Mesenteric fat pad (tissue), 1 donor: ENCODE data around the gene INCENP. TPM values are rescaled to one million over a fixed set of nuclear protein-coding genes. Genes with fewer than 3 reads are reported as not detected.

Source experiments
- DNase-seq: peaks from one replicate; pipeline ENCODE4 v3.0.0-alpha.2; 2020; ENCODE audit warnings: low spot score
- total RNA-seq: library from RNA; stranded (reverse); fragmentation: NEBNext Ultra II Directional; extraction: Animal tissue kit (Norgen Biotek cat#: 25700); gene quantifications from one replicate; pipeline ENCODE4 v1.2.1, GENCODE V29; 2021
- donor health status: DM: yes; HTN: yes; CAD: no.

The INCENP gene
- total RNA-seq, 1 donor from 2014 or later, result 14.7 TPM

- DNase-seq, result peak; percentile 83
Measured at GRCh38 chr11:62140304-62141110, 16.7 kb downstream of the INCENP start.

GRCh38 chr11:62141111-62142042 lies 17.6 kb downstream of the INCENP start:
- peak; percentile 71 for DNase-seq

- DNase-seq, result peak; percentile 85
Measured at GRCh38 chr11:62142043-62142375, 18.2 kb downstream of the INCENP start.

- peak; percentile 88 for DNase-seq
Measured at GRCh38 chr11:62142921-62143320, 19.1 kb downstream of the INCENP start.

- peak; percentile 60 for DNase-seq
Measured at GRCh38 chr11:62143727-62144126, 19.9 kb downstream of the INCENP start.

GRCh38 chr11:62144641-62145255 lies 20.9 kb downstream of the INCENP start:
- DNase-seq, result peak; percentile 85

- peak; percentile 67 for DNase-seq
Measured at GRCh38 chr11:62145261-62145871, 21.6 kb downstream of the INCENP start.

GRCh38 chr11:62146476-62147200 lies 22.8 kb downstream of the INCENP start:
- DNase-seq, result peak; percentile 55

- DNase-seq, result peak; percentile 39
Measured at GRCh38 chr11:62147545-62147944, 23.7 kb downstream of the INCENP start.

GRCh38 chr11:62148271-62148980 lies 24.6 kb downstream of the INCENP start:
- DNase-seq, result peak; percentile 77

GRCh38 chr11:62149986-62150886 lies 26.4 kb downstream of the INCENP start:
- peak; percentile 53 for DNase-seq

GRCh38 chr11:62150887-62151736 lies 27.3 kb downstream of the INCENP start:
- peak; percentile 74 for DNase-seq

GRCh38 chr11:62151737-62152102 lies 27.9 kb downstream of the INCENP start:
- peak; percentile 78 for DNase-seq

GRCh38 chr11:62152245-62153086 lies 28.7 kb downstream of the INCENP start:
- DNase-seq, result peak; percentile 68

- DNase-seq, result no peak
Measured at GRCh38 chr11:62153087-62153395, 29.2 kb downstream of the INCENP start.

- DNase-seq, result no peak
Measured at GRCh38 chr11:62153617-62154016, 29.8 kb downstream of the INCENP start.

- no peak for DNase-seq
Measured at GRCh38 chr11:62157603-62158002, 33.8 kb downstream of the INCENP start.
